Measurements from ENCODE around the gene OTOS. TPM values are rescaled to one million over a fixed set of nuclear protein-coding genes. Genes with fewer than 3 reads are reported as not detected.

The OTOS gene
- total and polyA plus RNA-seq, 8 donors: not detected

DNA sequence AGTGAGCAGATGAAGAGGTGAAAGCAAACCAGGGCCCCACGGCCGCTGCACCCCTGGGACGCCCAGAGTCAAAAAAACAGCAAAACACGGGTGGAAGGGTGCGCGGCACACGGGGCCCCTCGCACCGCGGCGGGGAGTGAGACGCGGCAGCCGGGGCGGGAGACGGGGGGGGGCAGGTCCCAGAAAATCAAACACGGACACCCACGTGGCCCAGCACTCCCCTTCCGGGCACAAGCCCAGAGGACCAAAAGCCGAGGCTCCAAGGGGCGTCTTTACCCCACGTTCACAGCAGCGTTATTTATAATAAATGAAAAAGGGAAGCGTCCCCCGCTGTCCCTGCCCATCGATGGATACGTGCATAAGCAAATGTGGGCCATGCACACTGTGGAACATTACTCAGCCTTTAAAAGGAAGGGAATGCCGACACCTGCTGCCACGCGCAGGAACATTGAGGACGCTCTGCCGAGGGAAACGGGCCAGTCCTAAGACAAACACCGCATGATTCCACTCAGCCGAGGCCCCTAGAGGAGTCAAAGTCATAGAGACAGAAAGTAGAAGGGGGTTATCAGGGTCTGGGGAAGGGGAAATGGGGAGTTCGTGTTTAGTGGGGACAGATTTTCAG, 3.7 kb downstream of the OTOS start:
- peaks cover 0 to 7% (median 2%) of the 10 kb centered on the region in 3 donors for H3K36me3 ChIP-seq
- peak overlapping the region in 3 of 4 donors; percentile 16 to 26 (median 21) for H3K27ac ChIP-seq
- H3K9me3 ChIP-seq: no peaks in the 10 kb centered on the region
- FAIRE-seq (no peak), ATAC-seq (peak; percentile 17 to 45 (median 34)), DNase-seq (peak in 1 of 6 donors; percentile 17)
- TF ChIP-seq, protein P1, sequence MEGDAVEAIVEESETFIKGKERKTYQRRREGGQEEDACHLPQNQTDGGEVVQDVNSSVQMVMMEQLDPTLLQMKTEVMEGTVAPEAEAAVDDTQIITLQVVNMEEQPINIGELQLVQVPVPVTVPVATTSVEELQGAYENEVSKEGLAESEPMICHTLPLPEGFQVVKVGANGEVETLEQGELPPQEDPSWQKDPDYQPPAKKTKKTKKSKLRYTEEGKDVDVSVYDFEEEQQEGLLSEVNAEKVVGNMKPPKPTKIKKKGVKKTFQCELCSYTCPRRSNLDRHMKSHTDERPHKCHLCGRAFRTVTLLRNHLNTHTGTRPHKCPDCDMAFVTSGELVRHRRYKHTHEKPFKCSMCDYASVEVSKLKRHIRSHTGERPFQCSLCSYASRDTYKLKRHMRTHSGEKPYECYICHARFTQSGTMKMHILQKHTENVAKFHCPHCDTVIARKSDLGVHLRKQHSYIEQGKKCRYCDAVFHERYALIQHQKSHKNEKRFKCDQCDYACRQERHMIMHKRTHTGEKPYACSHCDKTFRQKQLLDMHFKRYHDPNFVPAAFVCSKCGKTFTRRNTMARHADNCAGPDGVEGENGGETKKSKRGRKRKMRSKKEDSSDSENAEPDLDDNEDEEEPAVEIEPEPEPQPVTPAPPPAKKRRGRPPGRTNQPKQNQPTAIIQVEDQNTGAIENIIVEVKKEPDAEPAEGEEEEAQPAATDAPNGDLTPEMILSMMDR (IDR thresholded peaks at IDR 0.05): no peak
- intact Hi-C loops (cut with DNase I): no loop called here
- peak overlapping the region; percentile 96 to 100 (median 99) for H3K4me3 ChIP-seq
- 32 to 34% methylated on average over 36 of the region's 36 CpGs for WGBS, 2 donors
- H3K27me3 ChIP-seq: no peaks in the 10 kb centered on the region
- H3K4me1 ChIP-seq: peaks cover 0 to 8% (median 5%) of the 10 kb centered on the region in 3 donors

DNA sequence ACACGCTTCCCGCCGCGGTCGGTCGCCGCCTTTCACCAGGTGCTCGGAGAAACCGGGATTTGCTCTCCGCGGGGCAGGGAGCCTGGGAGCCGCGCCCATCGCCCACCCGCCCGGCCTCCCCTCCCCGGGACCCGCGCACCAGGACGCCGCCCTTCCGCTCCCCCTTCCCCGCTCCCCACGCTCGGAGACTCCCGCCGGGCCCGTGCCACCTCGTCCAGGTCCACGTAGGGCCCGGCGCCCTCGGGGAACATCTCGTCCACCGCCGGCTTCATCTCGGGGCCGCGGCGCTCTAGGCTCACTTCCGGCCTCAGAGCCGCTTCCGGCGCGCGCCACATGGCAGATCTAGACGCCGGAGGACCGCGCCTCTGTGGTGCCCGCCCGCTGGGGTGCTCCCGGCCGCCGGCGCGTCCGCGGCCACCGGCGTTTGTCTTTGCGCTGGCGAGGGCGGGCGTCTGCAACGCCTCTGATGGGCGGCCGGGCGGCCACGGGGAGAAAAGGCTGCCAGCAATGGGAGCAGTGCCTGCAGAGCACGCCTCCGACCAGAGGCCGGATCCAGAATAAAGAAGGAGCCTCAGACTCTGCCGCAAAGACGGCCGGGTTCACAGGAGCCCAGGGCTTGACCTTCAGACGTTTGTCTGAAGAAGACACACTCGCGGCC, 4.3 kb downstream of the OTOS start, which contains the start of gene COPS9:
Gene COPS9, minus strand, starts transcription at position 293 of the 658 bp plus-strand sequence. Its CDS starts 21 bp downstream, at position 272.
- Histone ChIP-seq H3K9me3 (no peaks in the 10 kb centered on the region), H3K4me1 (peaks cover 0 to 8% (median 5%) of the 10 kb centered on the region in 3 donors), H3K27ac (peak within 1 kb of the TSS in 3 of 4 donors; percentile 16 to 26 (median 21)), H3K36me3 (peaks cover 0 to 8% (median 7%) of the 10 kb centered on the region in 3 donors), H3K27me3 (no peaks in the 10 kb centered on the region), H3K4me3 (peak within 1 kb of the TSS; percentile 96 to 100 (median 99))
- intact Hi-C loops (cut with DNase I): no loop called here
- ATAC-seq (peak; percentile 99), DNase-seq (peak; percentile 78 to 94 (median 82)), FAIRE-seq (no peak)
- TF ChIP-seq, protein P1 (IDR thresholded peaks at IDR 0.05): no peak
- WGBS, 2 donors: 0 to 1% methylated on average over 53 to 79 of the region's 79 CpGs

DNA sequence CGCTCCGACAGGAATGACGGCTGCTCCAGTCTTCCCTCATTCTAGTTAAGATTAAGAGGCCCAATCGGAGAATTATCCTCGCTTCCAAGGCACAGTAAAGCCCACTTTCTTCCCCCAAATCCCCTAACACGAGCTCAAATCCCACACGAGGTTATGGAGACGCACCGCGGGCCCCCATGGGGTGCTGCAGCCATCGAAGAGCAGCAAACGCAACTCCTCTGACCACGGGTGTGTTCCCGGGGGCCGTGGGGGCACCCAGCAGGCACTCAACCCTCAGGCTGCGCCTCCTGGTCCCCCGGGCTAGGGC, 4.8 kb downstream of the OTOS start:
- Histone ChIP-seq H3K4me3 (peak overlapping the region; percentile 96 to 100 (median 99)), H3K9me3 (no peaks in the 10 kb centered on the region), H3K27me3 (no peaks in the 10 kb centered on the region), H3K36me3 (peaks cover 0 to 11% (median 8%) of the 10 kb centered on the region in 3 donors), H3K4me1 (peaks cover 0 to 8% (median 5%) of the 10 kb centered on the region in 3 donors), H3K27ac (peak overlapping the region in 1 of 4 donors; percentile 16)
- TF ChIP-seq, protein P1 (IDR thresholded peaks at IDR 0.05): no peak
- intact Hi-C loops (cut with DNase I): no loop called here
- WGBS, 2 donors: 0 to 1% methylated on average over 17 of the region's 17 CpGs
- ATAC-seq (peak in 2 of 4 donors; percentile 7 to 20), DNase-seq (no peak), FAIRE-seq (no peak)

DNA sequence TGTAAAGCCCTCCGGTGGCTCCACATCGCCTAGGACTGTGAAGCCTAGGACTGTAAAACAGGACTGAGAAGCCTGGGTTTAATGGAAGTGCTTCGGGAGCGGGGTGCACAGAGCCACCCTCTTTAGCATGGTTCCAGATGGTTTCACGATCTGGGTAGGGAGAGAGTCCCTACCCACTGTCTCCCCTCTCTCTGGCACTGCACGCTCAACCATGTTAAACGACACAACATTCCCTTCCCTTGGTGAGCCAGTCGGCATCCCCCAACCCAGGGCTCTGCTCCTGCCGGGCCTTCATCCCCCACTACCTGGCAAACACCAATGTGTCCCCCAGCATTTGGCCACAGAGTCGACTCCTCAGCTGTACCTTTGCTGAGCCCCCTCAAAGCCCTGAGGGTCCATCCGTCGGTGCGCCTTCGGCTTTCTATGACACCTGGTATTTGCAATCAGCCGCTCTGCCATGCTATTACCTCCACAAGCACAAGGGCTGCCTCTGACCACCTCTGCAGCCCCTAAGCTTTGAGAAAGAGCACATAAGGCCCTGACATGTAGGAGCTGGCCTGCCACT, 5.4 kb downstream of the OTOS start:
- H3K36me3 ChIP-seq: peaks cover 0 to 17% (median 8%) of the 10 kb centered on the region in 3 donors
- no peaks in the 10 kb centered on the region for H3K27me3 ChIP-seq
- WGBS, 2 donors: 60 to 64% methylated on average over 15 of the region's 15 CpGs
- H3K4me1 ChIP-seq: peaks cover 0 to 8% (median 5%) of the 10 kb centered on the region in 3 donors
- no peaks in the 10 kb centered on the region for H3K9me3 ChIP-seq
- DNase-seq (peak in 3 of 6 donors; percentile 10 to 37 (median 37)), FAIRE-seq (no peak), ATAC-seq (no peak)
- H3K4me3 ChIP-seq: peak overlapping the region; percentile 96 to 100 (median 99)
- intact Hi-C loops (cut with DNase I): no loop called here
- TF ChIP-seq, protein P1 (IDR thresholded peaks at IDR 0.05): no peak
- H3K27ac ChIP-seq: no peak overlapping the region
